ENCODE results near the gene ZNHIT2. TPM values are rescaled to one million over a fixed set of nuclear protein-coding genes. Genes with fewer than 3 reads are reported as not detected.
A peak's percentile ranks its signal among the peaks of the same experiment; 100 is the strongest.

Gene ZNHIT2
- total and polyA plus RNA-seq, 10 of the 15 experiments (the other 5 are each of a cell fraction or from before 2014, with no cell fraction given), result 0.24 to 20.4 (median 15.5) TPM; not detected in 1

DNA sequence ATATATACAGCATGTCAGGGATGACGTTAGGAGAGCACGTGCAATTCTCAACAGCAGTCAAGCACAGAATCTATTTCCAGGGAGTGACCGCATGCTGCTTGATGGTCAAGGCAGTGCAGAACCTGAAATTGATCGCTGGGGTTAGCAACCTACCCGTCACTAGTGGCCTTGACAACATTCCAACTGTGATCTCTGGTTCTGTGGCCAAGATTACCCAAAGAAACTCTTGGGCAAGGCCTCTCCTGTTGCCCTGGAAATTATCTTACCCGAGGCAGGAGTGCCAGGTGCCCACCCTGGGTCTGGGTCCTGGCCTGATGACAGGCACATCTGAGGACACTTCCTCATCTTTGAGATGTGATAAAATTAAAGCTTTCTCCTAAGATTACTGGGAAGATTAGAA lies 3.7 kb downstream of the ZNHIT2 start:
- ChIA-PET POLR2A (no interaction called here), SMC1A (ENCODE audit: uncharacterized antibody, unreplicated experiment) (interaction anchor here (0.7 to 1.2 kb wide), 2 partner anchors 68 to 87 kb away, joined by 3 read pairs; partner anchors contain the start of genes CAPN1 and SNX15), CTCF (interaction anchor here (0.7 to 6.3 kb wide), 12 partner anchors 8 to 266 kb away, joined by 3 to 93 read pairs (median 8); partner anchors contain the start of genes ARL2, CAPN1, FAU and MRPL49), RAD21 (ENCODE audit: unreplicated experiment) (interaction anchor here (1.2 kb wide), 1 partner anchor 62 kb away, joined by 4 read pairs; no protein-coding TSS in a partner anchor)
- in situ Hi-C loops (cut with MboI), result no loop called here
- peak overlapping the region; percentile 95; the same call in 1 of the 2 replicates for H3K4me2 ChIP-seq (ENCODE audit: control insufficient read depth, insufficient read depth)
- no peak overlapping the region for H3K27ac ChIP-seq (ENCODE audit: control insufficient read depth, insufficient read depth)
- no peaks in the 10 kb centered on the region for H3K9me3 ChIP-seq (replicated peaks; ENCODE audit: control insufficient read depth, insufficient read depth, low read length)
- peaks cover 8 to 13% of the 10 kb centered on the region in 2 experiments for H3K36me3 ChIP-seq (ENCODE audit: control insufficient read depth in 2 of 2, insufficient read depth in 2 of 2, low read length in 1 of 2)
- 70% methylated on average over 6 of the region's 6 CpGs for WGBS (ENCODE audit: insufficient coverage, insufficient replicate concordance, low lambda C conversion rate, missing lambda C conversion rate)
- no peaks in the 10 kb centered on the region; the same call in 1 of the 2 replicates for H4K20me1 ChIP-seq (ENCODE audit: control insufficient read depth, insufficient read depth)
- peaks cover 24% of the 10 kb centered on the region for H3K4me1 ChIP-seq (ENCODE audit: control insufficient read depth, insufficient read depth, low read length)
- no peak overlapping the region for H2AFZ ChIP-seq (ENCODE audit: control insufficient read depth, low read depth, low read length)
- ATAC-seq, result no peak
- no peak for FAIRE-seq
- no peak overlapping the region for H3K4me3 ChIP-seq
- TF ChIP-seq HCFC1 (IDR thresholded peaks at IDR 0.05; ENCODE audit: low read length), result no peak
- TF ChIP-seq, protein P1, sequence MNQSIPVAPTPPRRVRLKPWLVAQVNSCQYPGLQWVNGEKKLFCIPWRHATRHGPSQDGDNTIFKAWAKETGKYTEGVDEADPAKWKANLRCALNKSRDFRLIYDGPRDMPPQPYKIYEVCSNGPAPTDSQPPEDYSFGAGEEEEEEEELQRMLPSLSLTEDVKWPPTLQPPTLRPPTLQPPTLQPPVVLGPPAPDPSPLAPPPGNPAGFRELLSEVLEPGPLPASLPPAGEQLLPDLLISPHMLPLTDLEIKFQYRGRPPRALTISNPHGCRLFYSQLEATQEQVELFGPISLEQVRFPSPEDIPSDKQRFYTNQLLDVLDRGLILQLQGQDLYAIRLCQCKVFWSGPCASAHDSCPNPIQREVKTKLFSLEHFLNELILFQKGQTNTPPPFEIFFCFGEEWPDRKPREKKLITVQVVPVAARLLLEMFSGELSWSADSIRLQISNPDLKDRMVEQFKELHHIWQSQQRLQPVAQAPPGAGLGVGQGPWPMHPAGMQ (IDR thresholded peaks at IDR 0.05; ENCODE audit: borderline replicate concordance), result no peak
- no peak for TF ChIP-seq ETV6 (conservative IDR thresholded peaks at IDR 0.05 in 1 of 2, IDR thresholded peaks at IDR 0.05 in 1 of 2; ENCODE audit: borderline replicate concordance in 1 of 2, low read depth in 1 of 2)
- no peak for TF ChIP-seq SMAD1 (IDR thresholded peaks at IDR 0.05; ENCODE audit: low read depth, partially characterized antibody)
- no peak for TF ChIP-seq PAX5 (IDR thresholded peaks at IDR 0.05; ENCODE audit: borderline replicate concordance, low read depth, low read length)
- no peak for TF ChIP-seq ZNF217 (IDR thresholded peaks at IDR 0.05)
- TF ChIP-seq NFIC (IDR thresholded peaks at IDR 0.05; ENCODE audit: low read depth, low read length), result no peak
- TF ChIP-seq FOXM1 (IDR thresholded peaks at IDR 0.05; ENCODE audit: low read depth, low read length), result no peak
- no peak for TF ChIP-seq GATAD2B (conservative IDR thresholded peaks at IDR 0.05; ENCODE audit: low read depth)
- BruUV-seq (replicated peaks), result TSS peak; percentile 54
- no peak overlapping the region for H3K9ac ChIP-seq (ENCODE audit: control insufficient read depth, insufficient read depth, low read length)
- no peaks in the 10 kb centered on the region for H3K27me3 ChIP-seq (replicated peaks in 1 of 2; ENCODE audit: control insufficient read depth in 2 of 2, insufficient read depth in 2 of 2, low read length in 1 of 2)
- intact Hi-C loops (cut with micrococcal nuclease; ENCODE audit: unreplicated experiment), result loop anchor here (5.0 to 10.0 kb wide), 4 partner anchors 68 to 339 kb away; partner anchors contain the start of genes ATG2A, CAPN1, DPF2 and SF1
- peaks cover 20% of the 10 kb centered on the region for H3K79me2 ChIP-seq (ENCODE audit: control insufficient read depth, insufficient read depth, low read length)
- DNase-seq (ENCODE audit: low read depth, low spot score), result no peak

Measured in GM12878 (cell line).